ENCODE measurements around the gene INVS.

GRCh38 chr9:100191264-100191663, 92.2 kb downstream of the INVS start:
- TF ChIP-seq, protein P1, sequence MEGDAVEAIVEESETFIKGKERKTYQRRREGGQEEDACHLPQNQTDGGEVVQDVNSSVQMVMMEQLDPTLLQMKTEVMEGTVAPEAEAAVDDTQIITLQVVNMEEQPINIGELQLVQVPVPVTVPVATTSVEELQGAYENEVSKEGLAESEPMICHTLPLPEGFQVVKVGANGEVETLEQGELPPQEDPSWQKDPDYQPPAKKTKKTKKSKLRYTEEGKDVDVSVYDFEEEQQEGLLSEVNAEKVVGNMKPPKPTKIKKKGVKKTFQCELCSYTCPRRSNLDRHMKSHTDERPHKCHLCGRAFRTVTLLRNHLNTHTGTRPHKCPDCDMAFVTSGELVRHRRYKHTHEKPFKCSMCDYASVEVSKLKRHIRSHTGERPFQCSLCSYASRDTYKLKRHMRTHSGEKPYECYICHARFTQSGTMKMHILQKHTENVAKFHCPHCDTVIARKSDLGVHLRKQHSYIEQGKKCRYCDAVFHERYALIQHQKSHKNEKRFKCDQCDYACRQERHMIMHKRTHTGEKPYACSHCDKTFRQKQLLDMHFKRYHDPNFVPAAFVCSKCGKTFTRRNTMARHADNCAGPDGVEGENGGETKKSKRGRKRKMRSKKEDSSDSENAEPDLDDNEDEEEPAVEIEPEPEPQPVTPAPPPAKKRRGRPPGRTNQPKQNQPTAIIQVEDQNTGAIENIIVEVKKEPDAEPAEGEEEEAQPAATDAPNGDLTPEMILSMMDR (IDR thresholded peaks at IDR 0.05): no peak
- no peak for TF ChIP-seq POLR2A (IDR thresholded peaks at IDR 0.05)

Data from testis (tissue), 2 donors.